MM.1S (cell line): ENCODE measurements around the gene NOG.

ENCODE experiments used
- DNase-seq: peaks from one replicate; pipeline ENCODE4 v3.0.0-alpha.2; 2015
- H2AFZ ChIP-seq: fragments of 300-600 bp; sonication (generic); 2 replicates; pipeline ENCODE4 v1.6.0; 2016; ENCODE audit warnings: antibody characterized with exemption, low read length
- H3F3A ChIP-seq: fragments of 300-600 bp; sonication (generic); 2 replicates; pipeline ENCODE4 v1.6.1; 2016; ENCODE audit warnings: mild to moderate bottlenecking, antibody characterized with exemption, low read length, moderate library complexity, mixed read lengths; ENCODE audit not compliant: insufficient read depth
- H3K27ac ChIP-seq: fragments of 300-600 bp; sonication (generic); 2 replicates; pipeline ENCODE4 v1.5.1; 2016; ENCODE audit warnings: mild to moderate bottlenecking, low read length
- H3K27me3 ChIP-seq: fragments of 300-600 bp; sonication (generic); replicated peaks from 2 replicates; pipeline ENCODE4 v1.6.0; 2016; ENCODE audit warnings: low read length; ENCODE audit not compliant: insufficient read depth
- H3K36me3 ChIP-seq: fragments of 300-600 bp; sonication (generic); replicated peaks from 2 replicates; pipeline ENCODE4 v1.6.1; 2016; ENCODE audit warnings: mild to moderate bottlenecking, low read length, mixed read lengths; ENCODE audit not compliant: insufficient read depth
- H3K4me1 ChIP-seq: fragments of 300-600 bp; sonication (generic); 2 replicates; pipeline ENCODE4 v1.6.1; 2016; ENCODE audit warnings: low read length, mixed read lengths
- H3K4me2 ChIP-seq: fragments of 300-600 bp; sonication (generic); 2 replicates; pipeline ENCODE4 v1.6.0; 2016; ENCODE audit warnings: low read depth, low read length
- H3K4me3 ChIP-seq: fragments of 300-600 bp; sonication (generic); 2 replicates; pipeline ENCODE4 v1.5.1; 2016; ENCODE audit warnings: low read length, mixed read lengths
- H3K79me2 ChIP-seq: fragments of 300-600 bp; sonication (generic); 2 replicates; pipeline ENCODE4 v1.6.1; 2016; ENCODE audit warnings: mixed run types, low read length, mixed read lengths
- H3K9ac ChIP-seq: fragments of 300-600 bp; sonication (generic); 2 replicates; pipeline ENCODE4 v1.6.1; 2016; ENCODE audit warnings: low read length, mixed read lengths
- H3K9me2 ChIP-seq: fragments of 300-600 bp; sonication (generic); replicated peaks from 2 replicates; pipeline ENCODE4 v1.6.1; 2016; ENCODE audit warnings: mild to moderate bottlenecking, low read length, mixed read lengths; ENCODE audit not compliant: insufficient read depth
- H3K9me3 ChIP-seq: fragments of 300-600 bp; sonication (generic); replicated peaks from 2 replicates; pipeline ENCODE4 v1.6.1; 2016; ENCODE audit warnings: mild to moderate bottlenecking, low read length, mixed read lengths; ENCODE audit not compliant: insufficient read depth
- H4K20me1 ChIP-seq: fragments of 300-600 bp; sonication (generic); 2 replicates; pipeline ENCODE4 v1.6.1; 2016; ENCODE audit warnings: mild to moderate bottlenecking, low read length, moderate library complexity, mixed read lengths; ENCODE audit not compliant: insufficient read depth
- EZH2 ChIP-seq: fragments of 300-600 bp; sonication (generic); optimal IDR thresholded peaks from 2 replicates; pipeline ENCODE3; 2017; ENCODE audit warnings: low read depth, mild to moderate bottlenecking, antibody characterized with exemption, low read length, mixed read lengths
- EZH2phosphoT487 ChIP-seq: fragments of 300-600 bp; sonication (generic); IDR thresholded peaks from 2 replicates; pipeline ENCODE4 v1.6.1; 2018; ENCODE audit warnings: antibody characterized with exemption, low read length
- TF ChIP-seq, protein P1 (sequence below): fragments of 300-600 bp; sonication (generic); IDR thresholded peaks from 2 replicates; pipeline ENCODE4 v1.5.1; 2016; ENCODE audit warnings: antibody characterized with exemption, low read length, mixed read lengths

Gene NOG

DNA sequence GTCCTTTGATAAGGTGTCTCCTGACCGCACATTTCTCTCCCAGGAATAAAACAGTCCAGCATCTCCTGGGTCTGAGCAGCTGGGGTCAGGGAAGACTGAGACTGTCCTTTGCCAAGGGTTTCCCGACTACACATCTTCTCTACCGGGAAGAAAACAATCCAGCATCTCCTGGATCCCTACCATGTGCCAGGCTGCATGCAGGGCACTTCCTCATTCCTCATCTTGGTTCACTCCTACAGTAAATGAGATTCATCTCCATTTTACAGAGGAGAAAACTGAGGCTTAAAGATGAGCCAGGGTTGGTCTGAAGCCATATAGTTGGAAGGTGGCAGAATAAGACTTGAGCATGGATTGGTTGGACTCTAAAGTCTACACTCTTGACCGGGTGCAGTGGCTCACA is 36.7 kb downstream of the NOG start:
- TF ChIP-seq, protein P1, sequence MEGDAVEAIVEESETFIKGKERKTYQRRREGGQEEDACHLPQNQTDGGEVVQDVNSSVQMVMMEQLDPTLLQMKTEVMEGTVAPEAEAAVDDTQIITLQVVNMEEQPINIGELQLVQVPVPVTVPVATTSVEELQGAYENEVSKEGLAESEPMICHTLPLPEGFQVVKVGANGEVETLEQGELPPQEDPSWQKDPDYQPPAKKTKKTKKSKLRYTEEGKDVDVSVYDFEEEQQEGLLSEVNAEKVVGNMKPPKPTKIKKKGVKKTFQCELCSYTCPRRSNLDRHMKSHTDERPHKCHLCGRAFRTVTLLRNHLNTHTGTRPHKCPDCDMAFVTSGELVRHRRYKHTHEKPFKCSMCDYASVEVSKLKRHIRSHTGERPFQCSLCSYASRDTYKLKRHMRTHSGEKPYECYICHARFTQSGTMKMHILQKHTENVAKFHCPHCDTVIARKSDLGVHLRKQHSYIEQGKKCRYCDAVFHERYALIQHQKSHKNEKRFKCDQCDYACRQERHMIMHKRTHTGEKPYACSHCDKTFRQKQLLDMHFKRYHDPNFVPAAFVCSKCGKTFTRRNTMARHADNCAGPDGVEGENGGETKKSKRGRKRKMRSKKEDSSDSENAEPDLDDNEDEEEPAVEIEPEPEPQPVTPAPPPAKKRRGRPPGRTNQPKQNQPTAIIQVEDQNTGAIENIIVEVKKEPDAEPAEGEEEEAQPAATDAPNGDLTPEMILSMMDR: no peak
- TF ChIP-seq EZH2phosphoT487: no peak
- TF ChIP-seq EZH2: no peak
- no peak overlapping the region for H3K9ac ChIP-seq
- no peaks in the 10 kb centered on the region for H3K9me3 ChIP-seq
- no peaks in the 10 kb centered on the region for H3K79me2 ChIP-seq
- no peak overlapping the region for H3K4me2 ChIP-seq
- H3K4me1 ChIP-seq: no peaks in the 10 kb centered on the region
- H3K27me3 ChIP-seq: no peaks in the 10 kb centered on the region
- H3K9me2 ChIP-seq: no peaks in the 10 kb centered on the region
- H2AFZ ChIP-seq: no peak overlapping the region
- H3F3A ChIP-seq: no peaks in the 10 kb centered on the region
- H3K27ac ChIP-seq: no peak overlapping the region
- H4K20me1 ChIP-seq: no peaks in the 10 kb centered on the region
- no peak for DNase-seq
- no peaks in the 10 kb centered on the region for H3K36me3 ChIP-seq
- no peak overlapping the region for H3K4me3 ChIP-seq

DNA sequence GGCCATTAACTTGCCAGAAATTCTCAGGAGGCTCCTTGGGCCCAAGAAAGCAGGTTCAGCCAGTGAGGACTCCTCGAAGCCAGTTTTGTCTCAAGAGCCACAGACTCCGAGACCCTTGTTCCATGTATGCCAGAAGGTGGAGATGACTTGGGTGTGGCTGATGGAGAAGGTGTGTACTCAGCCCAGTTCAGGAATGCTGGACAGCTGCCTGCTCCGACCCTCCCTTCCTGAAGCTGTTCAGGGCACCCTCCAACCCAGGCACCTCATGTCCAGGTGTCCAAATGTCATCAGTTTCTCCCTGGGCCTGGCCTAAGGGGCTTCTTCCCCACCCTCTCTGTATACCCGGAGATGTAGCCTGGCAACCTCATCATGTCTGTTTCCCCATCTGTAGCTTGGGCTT is 40.2 kb downstream of the NOG start:
- H3K79me2 ChIP-seq: no peaks in the 10 kb centered on the region
- H3K27me3 ChIP-seq: no peaks in the 10 kb centered on the region
- no peaks in the 10 kb centered on the region for H3K4me1 ChIP-seq
- H3K4me3 ChIP-seq: no peak overlapping the region
- TF ChIP-seq EZH2phosphoT487 (no peak), EZH2 (no peak)
- TF ChIP-seq, protein P1: no peak
- H3K9me2 ChIP-seq: no peaks in the 10 kb centered on the region
- no peak overlapping the region for H3K27ac ChIP-seq
- no peaks in the 10 kb centered on the region for H3K36me3 ChIP-seq
- no peak overlapping the region for H3K4me2 ChIP-seq
- H2AFZ ChIP-seq: no peak overlapping the region
- no peaks in the 10 kb centered on the region for H3K9me3 ChIP-seq
- no peak overlapping the region for H3K9ac ChIP-seq
- no peaks in the 10 kb centered on the region for H4K20me1 ChIP-seq
- no peak for DNase-seq
- H3F3A ChIP-seq: no peaks in the 10 kb centered on the region

DNA sequence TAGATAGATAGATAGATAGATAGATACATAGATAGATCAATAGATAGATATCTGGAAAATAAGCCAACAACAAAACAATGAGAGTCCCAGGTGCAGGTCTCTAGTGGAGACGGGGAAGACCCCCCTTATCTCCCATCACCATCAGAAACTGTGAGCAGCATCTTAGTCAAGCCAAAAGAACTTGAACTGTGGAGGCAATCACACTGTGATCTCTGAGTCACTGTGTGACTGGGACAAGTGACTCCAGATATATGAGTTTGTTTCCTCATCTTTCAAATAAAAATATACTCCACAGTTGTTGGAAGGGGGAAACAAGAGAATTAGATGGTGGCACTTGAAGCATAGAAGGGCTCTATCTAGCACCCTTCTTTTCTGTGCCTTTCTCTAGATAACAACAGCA is 42.1 kb downstream of the NOG start:
- no peaks in the 10 kb centered on the region for H4K20me1 ChIP-seq
- H3K79me2 ChIP-seq: no peaks in the 10 kb centered on the region
- H3F3A ChIP-seq: no peaks in the 10 kb centered on the region
- H3K4me1 ChIP-seq: no peaks in the 10 kb centered on the region
- no peak overlapping the region for H3K4me3 ChIP-seq
- H3K9me2 ChIP-seq: no peaks in the 10 kb centered on the region
- no peak overlapping the region for H3K27ac ChIP-seq
- no peak overlapping the region for H3K9ac ChIP-seq
- TF ChIP-seq, protein P1: no peak
- no peak for TF ChIP-seq EZH2phosphoT487
- no peak for TF ChIP-seq EZH2
- H3K27me3 ChIP-seq: no peaks in the 10 kb centered on the region
- DNase-seq: no peak
- no peak overlapping the region for H2AFZ ChIP-seq
- H3K4me2 ChIP-seq: no peak overlapping the region
- no peaks in the 10 kb centered on the region for H3K9me3 ChIP-seq
- no peaks in the 10 kb centered on the region for H3K36me3 ChIP-seq
